Endothelial cell of umbilical vein (primary cell): Measurements from ENCODE around the gene SLC12A8. TPM values are rescaled to one million over a fixed set of nuclear protein-coding genes. Genes with fewer than 3 reads are reported as not detected.

Experiments used
- BruUV-seq: library from RNA; stranded (reverse); fragments of 400-500 nt; replicated peaks from 2 replicates; lab custom pipeline; 2021; lab: Mats Ljungman, UMichigan
- CTCF ChIA-PET: fragments of 300-600, 350-600 bp; sonication (Branson Sonifier 250); formaldehyde crosslinking; loops from one replicate; lab custom pipeline; 2021; ENCODE audit warnings: antibody characterized with exemption, inconsistent platforms; lab: Charles Lee
- POLR2A ChIA-PET: fragments of 300-600, 350-600 bp; sonication (Branson Sonifier 250); formaldehyde crosslinking; loops from one replicate; lab custom pipeline; 2021; ENCODE audit warnings: antibody characterized with exemption, inconsistent platforms; lab: Charles Lee
- DNase-seq: peaks from one replicate; pipeline ENCODE4 v3.0.0-alpha.2; 2011; ENCODE audit warnings: low read depth, low spot score
- FAIRE-seq: peaks from 2 replicates; lab custom pipeline; 2011; peaks lifted over from hg19 to GRCh38; lab: Jason Lieb, UNC
- H2AFZ ChIP-seq: 2 replicates; pipeline ENCODE4 v1.6.0; 2012; ENCODE audit warnings: low read depth, low read length, control low read depth, inconsistent platforms
- H3K27ac ChIP-seq: 2 replicates; pipeline ENCODE4 v1.5.1; 2011; ENCODE audit warnings: low read depth, mild to moderate bottlenecking, control low read depth, low read length, moderate library complexity; ENCODE audit not compliant: insufficient read depth
- H3K27me3 ChIP-seq, 2 experiments: 2 replicates each; pipeline versions ENCODE4 v1.6.0 to v1.6.1; 2011; ENCODE audit warnings: low read length in 2 of 2, mixed read lengths in 1 of 2; ENCODE audit not compliant: control insufficient read depth in 2 of 2, insufficient read depth in 2 of 2
- H3K36me3 ChIP-seq, 2 experiments: 2 replicates in 1 of 2; 3 replicates in 1 of 2; pipeline ENCODE4 v1.5.1; 2011; ENCODE audit warnings: low read length in 2 of 2, mild to moderate bottlenecking in 1 of 2, moderate library complexity in 1 of 2; ENCODE audit not compliant: control insufficient read depth in 2 of 2, insufficient read depth in 2 of 2; ENCODE audit errors: extremely low read depth in 1 of 2
- H3K4me1 ChIP-seq: 3 replicates; pipeline ENCODE4 v1.5.1; 2011; ENCODE audit warnings: mild to moderate bottlenecking, low read length; ENCODE audit not compliant: control insufficient read depth, insufficient read depth; ENCODE audit errors: extremely low read depth
- H3K4me2 ChIP-seq: 2 replicates; pipeline ENCODE4 v1.6.1; 2011; ENCODE audit warnings: low read length, control low read depth, mixed read lengths; ENCODE audit not compliant: insufficient read depth
- H3K4me3 ChIP-seq, 3 experiments: fragments of 200-600 bp in 1 of 3; sonication (generic), shearing (Covaris generic) in 1 of 3; replicated peaks in 1 of 3; 2 replicates each; pipeline ENCODE4 v1.5.1; 2011 to 2016; ENCODE audit warnings: control low read depth in 3 of 3, low read length in 3 of 3, mild to moderate bottlenecking in 2 of 3, inconsistent platforms in 1 of 3, low read depth in 1 of 3, moderate library complexity in 1 of 3; ENCODE audit not compliant: insufficient read depth in 1 of 3
- H3K79me2 ChIP-seq: 2 replicates; pipeline ENCODE4 v1.6.0; 2012; ENCODE audit warnings: low read length, inconsistent platforms; ENCODE audit not compliant: control insufficient read depth, insufficient read depth
- H3K9ac ChIP-seq: replicated peaks from 2 replicates; pipeline ENCODE3; 2011; ENCODE audit warnings: low read length, control low read depth; ENCODE audit not compliant: insufficient read depth; ENCODE audit errors: extremely low read depth
- H3K9me1 ChIP-seq: replicated peaks from 3 replicates; pipeline ENCODE4 v1.6.0; 2011; ENCODE audit warnings: mild to moderate bottlenecking, low read length; ENCODE audit not compliant: control insufficient read depth, insufficient read depth; ENCODE audit errors: extremely low read depth
- H3K9me3 ChIP-seq: replicated peaks from 2 replicates; pipeline ENCODE4 v1.5.1; 2012; ENCODE audit warnings: low read length, inconsistent platforms; ENCODE audit not compliant: control insufficient read depth, insufficient read depth
- H4K20me1 ChIP-seq: replicated peaks from 2 replicates; pipeline ENCODE3; 2011; ENCODE audit warnings: mild to moderate bottlenecking, low read length; ENCODE audit not compliant: control insufficient read depth, insufficient read depth; ENCODE audit errors: extremely low read depth
- EZH2 ChIP-seq: IDR thresholded peaks from 2 replicates; pipeline ENCODE4 v1.6.1; 2012; ENCODE audit warnings: borderline replicate concordance, low read depth, mild to moderate bottlenecking, moderate library complexity, low read length, inconsistent platforms; ENCODE audit not compliant: severe bottlenecking
- FOS ChIP-seq: IDR thresholded peaks from 2 replicates; pipeline ENCODE4 v1.6.1; 2011; ENCODE audit warnings: mild to moderate bottlenecking, low read length, moderate library complexity, borderline replicate concordance; ENCODE audit not compliant: insufficient read depth
- GATA2 ChIP-seq: IDR thresholded peaks from 2 replicates; pipeline ENCODE4 v1.7.0; 2011; ENCODE audit warnings: low read depth, mild to moderate bottlenecking, moderate library complexity, mixed read lengths, low read length; ENCODE audit not compliant: insufficient read length, insufficient read depth
- JUN ChIP-seq: IDR thresholded peaks from 2 replicates; pipeline ENCODE4 v1.6.1; 2011; ENCODE audit warnings: borderline replicate concordance, low read depth; ENCODE audit not compliant: insufficient read length, insufficient read depth
- MYC ChIP-seq: IDR thresholded peaks from one replicate; pipeline ENCODE4 v1.6.1; 2011; ENCODE audit warnings: mild to moderate bottlenecking, low read depth, low read length
- POLR2A ChIP-seq: IDR thresholded peaks from 2 replicates; pipeline ENCODE4 v1.6.1; 2012; ENCODE audit warnings: low read depth, mild to moderate bottlenecking, control low read depth, low read length
- POLR2AphosphoS5 ChIP-seq: IDR thresholded peaks from 2 replicates; pipeline ENCODE4 v1.6.1; 2012; ENCODE audit warnings: low read depth, mild to moderate bottlenecking, control low read depth, low read length, moderate library complexity; ENCODE audit not compliant: insufficient read depth
- dilution Hi-C: fragments of 300-500 bp; cut with MboI; formaldehyde crosslinking; loops from one replicate; pipeline ENCODE4 v1.15.0; 2019; ENCODE audit warnings: low sequenced_read_pairs; ENCODE audit not compliant: extremely low pct_ligation_motif_present
- intact Hi-C: fragments of 100-400 bp; cut with micrococcal nuclease; formaldehyde crosslinking; loops from one replicate; pipeline ENCODE4 v1.10.0; 2022
- polyA plus RNA-seq, 4 experiments: library from polyadenylated mRNA; depleted of rRNA in 3 of 4; stranded (reverse) in 3 of 4; unstranded in 1 of 4; fragments of >200 nt; gene quantifications; 2 replicates each; pipeline versions ENCODE4 v1.2.1 to v1.2.3, GENCODE V29; 2011 to 2012; ENCODE audit warnings: missing spikeins in 1 of 4
- total RNA-seq: library from RNA; stranded (reverse); gene quantifications from 2 replicates; pipeline ENCODE4 v1.2.3, GENCODE V29; 2021
- TF ChIP-seq, protein P1 (sequence below), 2 donors: IDR thresholded peaks; 1 replicate in 1 of 2; 2 replicates in 1 of 2; pipeline ENCODE4 v1.5.1; 2011; ENCODE audit warnings: low read length in 2 of 2, mild to moderate bottlenecking in 2 of 2, moderate library complexity in 2 of 2, control low read depth in 1 of 2, inconsistent platforms in 1 of 2, low read depth in 1 of 2; ENCODE audit not compliant: insufficient read depth in 1 of 2; ENCODE audit errors: extremely low read depth in 1 of 2
- TF ChIP-seq, protein P2 (sequence below): IDR thresholded peaks from 2 replicates; pipeline ENCODE4 v1.6.1; 2011; ENCODE audit not compliant: insufficient read depth, insufficient read length

Gene SLC12A8
- total and polyA plus RNA-seq, 2 donors (not counting 3 experiments of a cell fraction or from before 2014, with no cell fraction given): 0.86 to 0.90 TPM

DNA sequence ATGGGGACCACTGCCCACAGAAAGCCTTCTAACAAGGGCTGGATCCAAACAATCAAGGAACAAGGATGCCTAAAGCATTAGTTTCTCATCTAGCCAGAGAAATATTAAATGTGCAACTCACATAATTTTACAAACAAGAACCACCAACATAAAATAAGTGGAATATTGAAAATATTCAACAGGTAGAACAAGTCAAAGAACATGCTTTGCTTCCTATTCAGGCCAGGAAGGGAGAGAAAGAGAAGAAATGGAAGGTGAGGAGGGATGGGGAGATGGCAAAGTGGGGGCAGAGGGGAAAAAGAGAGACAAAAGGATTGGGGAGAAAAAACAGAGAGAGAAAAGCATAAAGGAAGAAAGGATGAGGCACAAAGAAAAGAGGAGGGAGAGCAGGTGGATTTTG is 63.1 kb downstream of the SLC12A8 start:
- TF ChIP-seq EZH2 (no peak), JUN (no peak), GATA2 (no peak), POLR2AphosphoS5 (no peak), MYC (no peak), FOS (no peak), POLR2A (no peak)
- TF ChIP-seq, protein P1, sequence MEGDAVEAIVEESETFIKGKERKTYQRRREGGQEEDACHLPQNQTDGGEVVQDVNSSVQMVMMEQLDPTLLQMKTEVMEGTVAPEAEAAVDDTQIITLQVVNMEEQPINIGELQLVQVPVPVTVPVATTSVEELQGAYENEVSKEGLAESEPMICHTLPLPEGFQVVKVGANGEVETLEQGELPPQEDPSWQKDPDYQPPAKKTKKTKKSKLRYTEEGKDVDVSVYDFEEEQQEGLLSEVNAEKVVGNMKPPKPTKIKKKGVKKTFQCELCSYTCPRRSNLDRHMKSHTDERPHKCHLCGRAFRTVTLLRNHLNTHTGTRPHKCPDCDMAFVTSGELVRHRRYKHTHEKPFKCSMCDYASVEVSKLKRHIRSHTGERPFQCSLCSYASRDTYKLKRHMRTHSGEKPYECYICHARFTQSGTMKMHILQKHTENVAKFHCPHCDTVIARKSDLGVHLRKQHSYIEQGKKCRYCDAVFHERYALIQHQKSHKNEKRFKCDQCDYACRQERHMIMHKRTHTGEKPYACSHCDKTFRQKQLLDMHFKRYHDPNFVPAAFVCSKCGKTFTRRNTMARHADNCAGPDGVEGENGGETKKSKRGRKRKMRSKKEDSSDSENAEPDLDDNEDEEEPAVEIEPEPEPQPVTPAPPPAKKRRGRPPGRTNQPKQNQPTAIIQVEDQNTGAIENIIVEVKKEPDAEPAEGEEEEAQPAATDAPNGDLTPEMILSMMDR (IDR thresholded peaks at IDR 0.05; ENCODE audit: extremely low read depth in 1 of 2, insufficient read depth in 1 of 2, low read depth in 1 of 2, low read length in 2 of 2): no peak
- TF ChIP-seq, protein P2, sequence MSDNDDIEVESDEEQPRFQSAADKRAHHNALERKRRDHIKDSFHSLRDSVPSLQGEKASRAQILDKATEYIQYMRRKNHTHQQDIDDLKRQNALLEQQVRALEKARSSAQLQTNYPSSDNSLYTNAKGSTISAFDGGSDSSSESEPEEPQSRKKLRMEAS: no peak
- Histone ChIP-seq H3K4me3 (no peak overlapping the region), H3K9me1 (no peaks in the 10 kb centered on the region), H3K79me2 (no peaks in the 10 kb centered on the region), H3K9ac (no peak overlapping the region), H2AFZ (no peak overlapping the region), H4K20me1 (no peaks in the 10 kb centered on the region), H3K36me3 (no peaks in the 10 kb centered on the region), H3K4me1 (peaks cover 7% of the 10 kb centered on the region), H3K27ac (no peak overlapping the region), H3K4me2 (no peak overlapping the region), H3K27me3 (no peaks in the 10 kb centered on the region), H3K9me3 (no peaks in the 10 kb centered on the region)
- POLR2A ChIA-PET: no interaction called here
- CTCF ChIA-PET: interaction anchor here (0.9 to 1.5 kb wide), 4 partner anchors 13 to 125 kb away, joined by 3 to 5 read pairs (median 4); no protein-coding TSS in a partner anchor
- DNase-seq: no peak
- dilution Hi-C loops: no loop called here
- FAIRE-seq: no peak
- intact Hi-C loops: no loop called here
- BruUV-seq: no TSS peak
